Lower leg skin (tissue), 4 donors: ENCODE data around the gene ZIC4. TPM values are rescaled to one million over a fixed set of nuclear protein-coding genes. Genes with fewer than 3 reads are reported as not detected.

Experiments
- DNase-seq, 2 donors: peaks; one replicate each; pipeline ENCODE4 v3.0.0-alpha.2; 2019; ENCODE audit warnings: low spot score in 2 of 2
- H3K4me3 ChIP-seq: fragments of 200-600 bp; sonication (generic); 2 replicates; pipeline ENCODE4 v1.5.1; 2017; ENCODE audit warnings: mild to moderate bottlenecking, low read depth; ENCODE audit not compliant: poor library complexity, severe bottlenecking
- CTCF ChIP-seq, 3 donors: fragments of 450-650 bp; IDR thresholded peaks; one replicate each; pipeline ENCODE4 v1.5.1; 2016; ENCODE audit warnings: antibody characterized with exemption in 3 of 3, mild to moderate bottlenecking in 3 of 3, moderate library complexity in 2 of 3
- POLR2A ChIP-seq, 2 donors: fragments of 450-650 bp; IDR thresholded peaks; one replicate each; pipeline ENCODE4 v1.6.1; 2016 to 2017; ENCODE audit warnings: antibody characterized with exemption in 2 of 2, mild to moderate bottlenecking in 1 of 2, moderate library complexity in 1 of 2
- WGBS, 2 donors: methylation state at CpG; one replicate each; pipeline ENCODE4 v1.1.5; 2018; 5-methylcytosine and 5-hydroxymethylcytosine counted together
- intact Hi-C: fragments of 100-400 bp; cut with DNase I; formaldehyde crosslinking; loops from one replicate; pipeline ENCODE4 v1.15.0; 2023; ENCODE audit warnings: low total_unique reads
- total RNA-seq, 4 donors: library from RNA; depleted of rRNA; stranded (reverse); fragments of >200 nt; gene quantifications; one replicate each; pipeline ENCODE4 v1.1.0, GENCODE V29; 2016

The ZIC4 gene
- total RNA-seq, 4 donors from 2014 or later, result 0.10 TPM; not detected in 2

DNA sequence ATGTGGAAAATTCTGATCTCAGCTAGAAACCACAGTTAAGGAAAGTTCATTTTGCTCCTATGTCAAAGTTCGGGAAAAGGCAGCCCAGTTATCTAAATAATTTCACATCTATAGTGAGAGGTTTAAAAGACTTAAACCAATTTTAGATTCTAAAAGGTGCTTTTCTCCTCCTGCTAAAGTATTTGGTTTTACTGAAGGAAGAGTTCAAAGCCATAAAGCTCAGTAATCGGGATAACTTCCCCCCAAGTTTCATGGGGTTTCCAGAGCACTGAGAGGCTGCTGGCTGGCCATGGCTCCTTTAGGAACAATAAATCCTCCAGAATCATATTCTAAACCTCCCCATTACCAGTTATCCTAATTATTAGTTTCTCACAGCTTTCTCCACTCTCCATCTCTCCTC, 38.2 kb downstream of the ZIC4 start:
- no peak for DNase-seq
- 19 to 23% methylated on average over 2 of the region's 2 CpGs for WGBS, 2 donors
- intact Hi-C loops, result no loop called here
- TF ChIP-seq POLR2A (IDR thresholded peaks at IDR 0.05) (no peak), CTCF (IDR thresholded peaks at IDR 0.05) (no peak)
- no peak overlapping the region for H3K4me3 ChIP-seq

- 26 to 40% methylated on average over 1 of the region's 1 CpG for WGBS, 2 donors
- H3K4me3 ChIP-seq, result no peak overlapping the region
- TF ChIP-seq CTCF (IDR thresholded peaks at IDR 0.05) (no peak), POLR2A (IDR thresholded peaks at IDR 0.05) (no peak)
- intact Hi-C loops, result no loop called here
- DNase-seq, result no peak
Observed at GRCh38 chr3:147367676-147368075, 38.7 kb downstream of the ZIC4 start.

- WGBS, 2 donors, result 58 to 69% methylated on average over 6 of the region's 6 CpGs
- TF ChIP-seq POLR2A (IDR thresholded peaks at IDR 0.05) (no peak), CTCF (IDR thresholded peaks at IDR 0.05) (no peak)
- H3K4me3 ChIP-seq, result no peak overlapping the region
- no peak for DNase-seq
- intact Hi-C loops, result no loop called here
Observed at GRCh38 chr3:147365196-147366115, 40.9 kb downstream of the ZIC4 start.

- TF ChIP-seq POLR2A (IDR thresholded peaks at IDR 0.05), result no peak
- no peak for TF ChIP-seq CTCF (IDR thresholded peaks at IDR 0.05)
- intact Hi-C loops, result no loop called here
- no peak overlapping the region for H3K4me3 ChIP-seq
- WGBS, 2 donors, result 53 to 73% methylated on average over 1 of the region's 1 CpG
- DNase-seq, result no peak
Observed at GRCh38 chr3:147364771-147365170, 41.6 kb downstream of the ZIC4 start.

- no peak for DNase-seq
- WGBS, 2 donors, result 12 to 15% methylated on average over 12 of the region's 12 CpGs
- intact Hi-C loops, result no loop called here
- TF ChIP-seq POLR2A (IDR thresholded peaks at IDR 0.05) (no peak), CTCF (IDR thresholded peaks at IDR 0.05) (no peak)
- H3K4me3 ChIP-seq, result no peak overlapping the region
Observed at GRCh38 chr3:147361454-147362420, 44.6 kb downstream of the ZIC4 start.
